Nephron (organoid): ENCODE measurements around the gene LCK.

ENCODE experiments used
- H3K27ac Mint-ChIP-seq, 3 experiments: 2 replicates each; pipeline ENCODE4 v1.8.0; 2020; ENCODE audit warnings: mixed read lengths in 3 of 3, mild to moderate bottlenecking in 2 of 3, moderate library complexity in 1 of 3
- H3K27me3 Mint-ChIP-seq: 2 replicates; pipeline ENCODE4 v1.8.0; 2021; ENCODE audit warnings: low read depth, mild to moderate bottlenecking, moderate library complexity, mixed read lengths
- H3K36me3 Mint-ChIP-seq: 2 replicates; pipeline ENCODE4 v1.8.0; 2020; ENCODE audit warnings: low read depth, mixed read lengths
- H3K4me1 Mint-ChIP-seq: 2 replicates; pipeline ENCODE4 v1.8.0; 2020; ENCODE audit warnings: mixed read lengths
- H3K4me3 Mint-ChIP-seq, 3 experiments: 2 replicates each; pipeline ENCODE4 v1.8.0; 2020; ENCODE audit warnings: mild to moderate bottlenecking in 3 of 3, mixed read lengths in 3 of 3, moderate library complexity in 2 of 3
- H3K9me3 Mint-ChIP-seq: 2 replicates; pipeline ENCODE4 v1.8.0; 2020; ENCODE audit warnings: mixed read lengths
- TF ChIP-seq, protein P1 (sequence below), 3 experiments: fragments of 200-600 bp; sonication (generic); IDR thresholded peaks; one replicate each; pipeline ENCODE4 v1.5.0; 2021; ENCODE audit warnings: antibody characterized with exemption in 3 of 3; ENCODE audit not compliant: unreplicated experiment in 3 of 3

Gene LCK

DNA sequence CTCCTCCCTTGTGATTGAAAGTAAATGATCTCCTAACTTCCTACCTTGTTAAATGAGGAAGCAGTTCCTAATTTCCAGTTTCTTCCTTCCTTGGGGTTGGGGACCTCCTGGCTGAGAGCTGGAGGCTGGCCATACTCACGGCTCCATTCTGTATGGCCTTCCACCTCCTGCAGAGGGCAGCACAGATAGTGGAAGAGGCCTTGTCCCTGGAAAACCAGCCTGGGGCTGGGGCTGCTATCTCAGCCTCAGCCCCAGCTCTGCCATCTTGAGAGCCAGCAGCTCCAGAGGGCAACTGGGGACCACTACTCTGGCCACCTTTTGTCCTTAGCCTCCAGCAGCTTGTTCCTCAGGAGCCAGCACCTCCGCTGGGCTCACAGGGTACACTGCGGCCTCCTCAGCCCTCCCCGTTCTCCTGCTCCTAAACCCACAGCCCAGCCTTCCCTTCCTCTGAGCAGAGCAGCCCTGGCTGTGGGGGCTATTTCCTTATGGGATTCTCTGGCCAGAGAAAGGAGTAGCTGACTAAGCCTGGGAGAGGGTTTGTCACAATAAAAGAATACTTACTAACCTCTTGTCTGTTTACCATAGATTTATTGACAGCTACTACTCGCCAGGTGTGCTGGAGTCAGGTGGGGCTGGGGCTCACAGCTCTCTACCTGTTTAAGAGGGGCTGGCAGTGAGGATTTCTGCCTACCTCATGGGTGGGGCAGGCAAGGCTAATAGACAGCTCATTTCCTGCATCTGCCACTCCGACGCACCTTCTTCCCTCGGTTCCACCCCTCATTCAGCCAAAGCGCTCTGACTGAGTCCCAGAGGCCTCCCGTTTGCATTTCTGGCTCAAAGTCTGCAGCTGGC is 35.2 kb upstream of the LCK start:
- peak overlapping the region in 2 of 3 experiments; percentile 7 to 14 for H3K4me3 Mint-ChIP-seq
- TF ChIP-seq, protein P1, sequence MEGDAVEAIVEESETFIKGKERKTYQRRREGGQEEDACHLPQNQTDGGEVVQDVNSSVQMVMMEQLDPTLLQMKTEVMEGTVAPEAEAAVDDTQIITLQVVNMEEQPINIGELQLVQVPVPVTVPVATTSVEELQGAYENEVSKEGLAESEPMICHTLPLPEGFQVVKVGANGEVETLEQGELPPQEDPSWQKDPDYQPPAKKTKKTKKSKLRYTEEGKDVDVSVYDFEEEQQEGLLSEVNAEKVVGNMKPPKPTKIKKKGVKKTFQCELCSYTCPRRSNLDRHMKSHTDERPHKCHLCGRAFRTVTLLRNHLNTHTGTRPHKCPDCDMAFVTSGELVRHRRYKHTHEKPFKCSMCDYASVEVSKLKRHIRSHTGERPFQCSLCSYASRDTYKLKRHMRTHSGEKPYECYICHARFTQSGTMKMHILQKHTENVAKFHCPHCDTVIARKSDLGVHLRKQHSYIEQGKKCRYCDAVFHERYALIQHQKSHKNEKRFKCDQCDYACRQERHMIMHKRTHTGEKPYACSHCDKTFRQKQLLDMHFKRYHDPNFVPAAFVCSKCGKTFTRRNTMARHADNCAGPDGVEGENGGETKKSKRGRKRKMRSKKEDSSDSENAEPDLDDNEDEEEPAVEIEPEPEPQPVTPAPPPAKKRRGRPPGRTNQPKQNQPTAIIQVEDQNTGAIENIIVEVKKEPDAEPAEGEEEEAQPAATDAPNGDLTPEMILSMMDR (IDR thresholded peaks at IDR 0.05; ENCODE audit: unreplicated experiment in 3 of 3) = peak; percentile 57 to 76 (median 71)
- H3K4me1 Mint-ChIP-seq = peaks cover 10% of the 10 kb centered on the region
- no peaks in the 10 kb centered on the region for H3K27me3 Mint-ChIP-seq
- H3K27ac Mint-ChIP-seq = peak overlapping the region; percentile 45 to 68 (median 54)
- H3K36me3 Mint-ChIP-seq = peaks cover 26% of the 10 kb centered on the region
- H3K9me3 Mint-ChIP-seq = no peaks in the 10 kb centered on the region

DNA sequence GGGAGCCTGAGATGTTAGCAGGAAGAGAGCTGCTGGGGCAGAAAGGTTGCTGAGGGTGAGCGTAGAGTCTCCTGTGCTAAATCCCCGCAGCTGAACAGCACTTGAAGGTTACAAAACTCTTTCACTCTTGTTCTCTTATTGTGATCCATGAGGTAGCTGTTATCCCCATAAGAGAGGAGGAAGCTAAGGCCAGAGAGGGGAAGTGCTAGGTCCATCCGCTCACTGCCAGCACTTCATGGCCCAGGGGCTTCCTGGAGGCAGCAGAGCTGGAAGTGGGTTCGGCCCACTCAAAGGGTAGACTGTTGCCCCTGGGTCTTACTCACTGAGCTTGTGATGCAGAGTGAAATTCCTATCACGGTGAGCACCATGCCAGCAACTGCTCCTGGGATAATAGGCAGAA is 34.5 kb upstream of the LCK start:
- H3K4me1 Mint-ChIP-seq = peaks cover 15% of the 10 kb centered on the region

DNA sequence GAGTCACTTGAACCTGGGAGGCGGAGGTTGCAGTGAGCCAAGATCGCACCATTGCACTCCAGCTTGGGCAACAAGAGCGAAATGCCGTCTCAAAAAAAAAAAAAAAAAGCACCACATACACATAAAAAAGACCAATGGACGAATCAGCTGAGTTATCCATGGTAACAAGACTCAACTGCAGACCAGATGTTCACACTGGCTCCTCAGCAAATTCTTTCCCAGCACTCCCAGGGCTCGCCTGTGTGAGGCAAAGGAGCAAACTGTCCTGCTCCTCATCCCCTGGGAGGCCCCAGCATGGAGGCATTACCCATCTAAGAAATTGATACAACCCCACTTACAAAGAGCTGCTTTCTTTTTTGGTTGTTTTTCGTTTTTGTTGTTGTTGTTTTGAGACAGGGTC is 32.0 kb upstream of the LCK start:
- Mint-ChIP-seq H3K4me3 (peak overlapping the region; percentile 26 to 78 (median 38)), H3K27ac (peak overlapping the region in 1 of 3 experiments; percentile 17), H3K36me3 (peaks cover 30% of the 10 kb centered on the region), H3K27me3 (peaks cover 4% of the 10 kb centered on the region), H3K4me1 (peaks cover 28% of the 10 kb centered on the region), H3K9me3 (no peaks in the 10 kb centered on the region)
- TF ChIP-seq, protein P1 (IDR thresholded peaks at IDR 0.05; ENCODE audit: unreplicated experiment in 3 of 3) = no peak

More for the DNA sequence above, 34.5 kb upstream of the LCK start:
- Mint-ChIP-seq H3K36me3 (peaks cover 26% of the 10 kb centered on the region), H3K4me3 (no peak overlapping the region), H3K27ac (no peak overlapping the region), H3K9me3 (no peaks in the 10 kb centered on the region), H3K27me3 (no peaks in the 10 kb centered on the region)
- TF ChIP-seq, protein P1 (IDR thresholded peaks at IDR 0.05; ENCODE audit: unreplicated experiment in 3 of 3) = no peak

DNA sequence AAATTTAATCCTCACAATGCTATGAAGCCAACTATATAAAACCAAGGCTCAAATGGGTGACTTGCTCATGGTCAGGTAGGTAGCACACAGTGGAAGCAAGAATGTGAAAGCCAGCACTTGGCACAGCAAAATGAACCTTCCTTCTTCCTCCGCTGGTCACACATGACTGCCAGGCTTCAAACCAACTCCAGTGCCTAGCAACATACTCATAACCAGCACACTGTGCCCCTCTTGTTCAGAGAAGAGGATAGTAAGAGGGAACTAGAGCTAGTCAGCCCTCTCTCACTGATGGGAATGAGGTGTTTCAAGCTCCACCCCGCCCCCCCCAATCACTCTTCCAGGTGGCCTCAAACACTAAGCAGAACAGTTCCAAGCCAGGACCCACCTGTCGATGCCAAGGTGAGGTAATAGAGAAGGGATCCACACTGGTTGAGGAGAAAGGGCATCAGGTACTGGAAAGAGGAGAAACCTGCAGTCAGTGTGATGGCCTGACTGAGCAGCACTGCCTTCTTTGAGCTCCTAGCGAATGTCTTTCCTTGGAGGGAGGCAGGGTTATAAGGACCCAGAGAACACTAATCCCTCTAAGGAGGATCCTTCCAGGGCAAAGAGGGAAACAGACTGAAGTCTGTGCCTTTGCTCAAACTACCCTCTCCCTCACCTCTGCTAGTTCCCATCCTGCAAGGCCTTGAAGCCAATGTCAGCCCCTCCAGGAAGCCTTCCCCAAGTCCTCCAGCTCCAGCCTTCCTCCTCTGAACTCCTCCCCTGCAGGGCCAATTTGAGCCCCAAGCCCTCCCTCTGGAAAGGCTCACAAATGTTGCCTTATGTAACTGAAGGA is 30.1 kb upstream of the LCK start:
- Mint-ChIP-seq H3K4me3 (peak overlapping the region; percentile 98 to 99 (median 99)), H3K4me1 (peaks cover 27% of the 10 kb centered on the region), H3K9me3 (no peaks in the 10 kb centered on the region), H3K36me3 (peaks cover 33% of the 10 kb centered on the region), H3K27me3 (peaks cover 4% of the 10 kb centered on the region), H3K27ac (peak overlapping the region; percentile 92 to 94 (median 92))
- TF ChIP-seq, protein P1 (IDR thresholded peaks at IDR 0.05; ENCODE audit: unreplicated experiment in 3 of 3) = no peak

DNA sequence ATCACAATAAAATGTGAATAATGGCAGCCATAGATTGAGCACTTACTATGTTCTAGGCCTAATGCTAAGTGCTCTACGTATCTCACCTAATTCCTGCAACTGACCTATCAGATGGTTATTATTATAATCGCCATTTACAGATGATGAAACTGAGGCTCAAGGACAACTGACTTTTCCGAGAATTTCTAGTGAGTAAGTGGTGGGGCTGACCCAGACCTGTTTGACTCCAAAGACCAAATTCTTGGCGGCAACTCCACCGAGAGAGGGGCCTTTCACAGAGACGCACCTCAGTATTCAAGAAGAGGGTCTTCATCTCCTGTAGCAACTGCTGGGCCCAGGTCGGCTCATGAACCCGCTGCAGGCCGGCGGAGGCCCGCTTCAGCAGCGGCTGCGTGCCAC is 29.5 kb upstream of the LCK start:
- peak overlapping the region; percentile 92 to 94 (median 92) for H3K27ac Mint-ChIP-seq
- no peaks in the 10 kb centered on the region for H3K9me3 Mint-ChIP-seq
- H3K4me3 Mint-ChIP-seq = peak overlapping the region; percentile 98 to 99 (median 99)
- peaks cover 27% of the 10 kb centered on the region for H3K4me1 Mint-ChIP-seq
- peaks cover 36% of the 10 kb centered on the region for H3K36me3 Mint-ChIP-seq
- H3K27me3 Mint-ChIP-seq = peaks cover 4% of the 10 kb centered on the region
- TF ChIP-seq, protein P1 (IDR thresholded peaks at IDR 0.05; ENCODE audit: unreplicated experiment in 3 of 3) = no peak
